ENCODE measurements around the gene MAN1C1. TPM values are rescaled to one million over a fixed set of nuclear protein-coding genes. Genes with fewer than 3 reads are reported as not detected.

MAN1C1 gene
- total and polyA plus RNA-seq, 9 of the 15 experiments (the other 6 are each of a cell fraction or from before 2014, with no cell fraction given) = 0.04 to 0.44 (median 0.10) TPM; not detected in 3

- TF ChIP-seq ZNF146 (CRISPR knock-in tag; IDR thresholded peaks at IDR 0.05; ENCODE audit: unreplicated experiment) (no peak), DPF2 (IDR thresholded peaks at IDR 0.05) (0 out of 2 replicates have a peak, but pooled peaks have one; percentile 23), MBD2 (IDR thresholded peaks at IDR 0.05; ENCODE audit: borderline replicate concordance, low read depth) (0 out of 2 replicates have a peak, but pooled peaks have one; percentile 18), THAP12 (CRISPR knock-in tag; IDR thresholded peaks at IDR 0.05) (no peak), TEAD1 (CRISPR knock-in tag; IDR thresholded peaks at IDR 0.05) (no peak; a peak in 1 of 4 replicates), GATAD2A (IDR thresholded peaks at IDR 0.05) (0 out of 2 replicates have a peak, but pooled peaks have one; percentile 9), TSC22D4 (tag; IDR thresholded peaks at IDR 0.05) (no peak), FUS (optimal IDR thresholded peaks at IDR 0.05; ENCODE audit: low read depth, low read length) (no peak), ZMIZ1 (IDR thresholded peaks at IDR 0.05; ENCODE audit: low read depth in 2 of 2, low read length in 2 of 2) (0 out of 4 replicates have a peak, but pooled peaks of 1 of the 2 experiments have one; percentile 28), NFE2 (IDR thresholded peaks at IDR 0.05; ENCODE audit: low read depth) (no peak), HMG20A (CRISPR knock-in tag; conservative IDR thresholded peaks at IDR 0.05) (no peak), SIN3A (IDR thresholded peaks at IDR 0.05; ENCODE audit: borderline replicate concordance in 2 of 2, control insufficient read depth in 1 of 2, low read depth in 2 of 2, low read length in 2 of 2) (peak in 1 of 2 experiments; percentile 45), PHB2 (IDR thresholded peaks at IDR 0.05; ENCODE audit: low read depth) (no peak), ARNT (IDR thresholded peaks at IDR 0.05) (no peak; a peak in 1 of 4 replicates), PATZ1 (CRISPR knock-in tag; IDR thresholded peaks at IDR 0.05; ENCODE audit: borderline replicate concordance) (no peak), SETDB1 (IDR thresholded peaks at IDR 0.05; ENCODE audit: low read length) (no peak), ZNF740 (CRISPR knock-in tag; IDR thresholded peaks at IDR 0.05) (no peak; the same call in 1 of the 2 replicates), ZNF740 (tag; IDR thresholded peaks at IDR 0.05) (no peak), KAT7 (CRISPR knock-in tag; IDR thresholded peaks at IDR 0.05; ENCODE audit: borderline replicate concordance) (no peak)
These were observed 203.9 kb downstream of the MAN1C1 start (continued) for GRCh38 chr1:25820247-25821111.
